ENCODE measurements around the gene EML3. TPM values are rescaled to one million over a fixed set of nuclear protein-coding genes. Genes with fewer than 3 reads are reported as not detected.

Gene EML3
- total RNA-seq, 5 donors from 2014 or later (not counting 1 experiment from before 2014, with no cell fraction given) = 160 to 372 (median 328) TPM

GRCh38 chr11:62580959-62581715, 31.4 kb downstream of the EML3 start:
- peaks cover 28% of the 10 kb centered on the region for H3K36me3 Mint-ChIP-seq

GRCh38 chr11:62579252-62579651, 33.3 kb downstream of the EML3 start:
- peaks cover 13 to 20% (median 15%) of the 10 kb centered on the region in 3 donors for H3K4me1 Mint-ChIP-seq
- no peak for DNase-seq
- H3K27me3 Mint-ChIP-seq = no peaks in the 10 kb centered on the region
- H3K9me3 Mint-ChIP-seq = no peaks in the 10 kb centered on the region
- Histone ChIP-seq H3K4me3 (ENCODE audit: control insufficient read depth in 1 of 2, extremely low read depth in 1 of 2, low read length in 1 of 2) (no peak overlapping the region), H3K36me3 (ENCODE audit: control insufficient read depth in 2 of 2, extremely low read depth in 1 of 2, insufficient read depth in 1 of 2, low read length in 1 of 2) (peaks cover 30 to 46% of the 10 kb centered on the region in 2 donors), H3K4me1 (ENCODE audit: control insufficient read depth in 1 of 2, extremely low read depth in 1 of 2, insufficient read depth in 2 of 2, low read length in 2 of 2) (peaks cover 6 to 13% of the 10 kb centered on the region in 2 experiments), H3K9me3 (no peaks in the 10 kb centered on the region), H3K27ac (ENCODE audit: low read length) (no peak overlapping the region), H3K27me3 (replicated peaks in 1 of 2; ENCODE audit: control insufficient read depth in 2 of 2, extremely low read depth in 1 of 2, insufficient read depth in 2 of 2, low read length in 1 of 2) (no peaks in the 10 kb centered on the region)
- peaks cover 28% of the 10 kb centered on the region for H3K36me3 Mint-ChIP-seq
- POLR2A ChIA-PET = interaction anchor here in 1 of 2 donors (0.6 to 0.8 kb wide), 2 partner anchors 13 to 64 kb away, joined by 4 read pairs; no protein-coding TSS in a partner anchor
- WGBS (ENCODE audit: insufficient coverage) = no CpG with 5 or more reads among the region's 2 CpGs
- ATAC-seq (replicated peaks in 1 of 4) = no peak
- H3K4me3 Mint-ChIP-seq = no peak overlapping the region
- CTCF ChIA-PET = no interaction called here
- no peak overlapping the region for H3K27ac Mint-ChIP-seq

More at GRCh38 chr11:62580959-62581715, 31.4 kb downstream of the EML3 start:
- no peak for DNase-seq
- H3K4me3 Mint-ChIP-seq = no peak overlapping the region
- H3K36me3 ChIP-seq (ENCODE audit: control insufficient read depth in 2 of 2, extremely low read depth in 1 of 2, insufficient read depth in 1 of 2, low read length in 1 of 2) = peaks cover 30 to 55% of the 10 kb centered on the region in 2 donors
- H3K4me1 ChIP-seq (ENCODE audit: control insufficient read depth in 1 of 2, extremely low read depth in 1 of 2, insufficient read depth in 2 of 2, low read length in 2 of 2) = peaks cover 0 to 3% of the 10 kb centered on the region in 2 experiments
- no peaks in the 10 kb centered on the region for H3K9me3 ChIP-seq
- no peaks in the 10 kb centered on the region for H3K9me3 Mint-ChIP-seq
- POLR2A ChIA-PET = no interaction called here
- WGBS (ENCODE audit: insufficient coverage) = 96% methylated on average over 14 of the region's 18 CpGs
- peaks cover 0 to 11% (median 6%) of the 10 kb centered on the region in 3 donors for H3K4me1 Mint-ChIP-seq
- H3K27me3 ChIP-seq (replicated peaks in 1 of 2; ENCODE audit: control insufficient read depth in 2 of 2, extremely low read depth in 1 of 2, insufficient read depth in 2 of 2, low read length in 1 of 2) = no peaks in the 10 kb centered on the region
- H3K27ac Mint-ChIP-seq = no peak overlapping the region
- no peak for ATAC-seq (replicated peaks in 1 of 4)
- CTCF ChIA-PET = interaction anchor here (0.6 kb wide), 2 partner anchors 164 to 194 kb away, joined by 3 to 5 read pairs; no protein-coding TSS in a partner anchor
- H3K27me3 Mint-ChIP-seq = no peaks in the 10 kb centered on the region
- H3K27ac ChIP-seq (ENCODE audit: low read length) = no peak overlapping the region
- H3K4me3 ChIP-seq (ENCODE audit: control insufficient read depth in 1 of 2, extremely low read depth in 1 of 2, low read length in 1 of 2) = no peak overlapping the region

- H3K27me3 ChIP-seq (replicated peaks in 1 of 2; ENCODE audit: control insufficient read depth in 2 of 2, extremely low read depth in 1 of 2, insufficient read depth in 2 of 2, low read length in 1 of 2) = no peaks in the 10 kb centered on the region
- Mint-ChIP-seq H3K27ac (no peak overlapping the region), H3K9me3 (no peaks in the 10 kb centered on the region), H3K27me3 (no peaks in the 10 kb centered on the region), H3K4me1 (peaks cover 16 to 24% (median 22%) of the 10 kb centered on the region in 3 donors), H3K4me3 (no peak overlapping the region), H3K36me3 (peaks cover 26% of the 10 kb centered on the region)
- ChIA-PET POLR2A (interaction anchor here in 1 of 2 donors (0.8 kb wide), 1 partner anchor 63 kb away, joined by 4 read pairs; no protein-coding TSS in a partner anchor), CTCF (no interaction called here)
- H3K4me1 ChIP-seq (ENCODE audit: control insufficient read depth in 1 of 2, extremely low read depth in 1 of 2, insufficient read depth in 2 of 2, low read length in 2 of 2) = peaks cover 6 to 15% of the 10 kb centered on the region in 2 experiments
- peaks cover 30 to 46% of the 10 kb centered on the region in 2 donors for H3K36me3 ChIP-seq (ENCODE audit: control insufficient read depth in 2 of 2, extremely low read depth in 1 of 2, insufficient read depth in 1 of 2, low read length in 1 of 2)
- H3K27ac ChIP-seq (ENCODE audit: low read length) = no peak overlapping the region
- no peak for DNase-seq
- no peaks in the 10 kb centered on the region for H3K9me3 ChIP-seq
- no peak for ATAC-seq (replicated peaks in 1 of 4)
- 97% methylated on average over 9 of the region's 11 CpGs for WGBS (ENCODE audit: insufficient coverage)
- no peak overlapping the region for H3K4me3 ChIP-seq (ENCODE audit: control insufficient read depth in 1 of 2, extremely low read depth in 1 of 2, low read length in 1 of 2)
Measured at GRCh38 chr11:62578541-62578940, 34.0 kb downstream of the EML3 start.

- no peaks in the 10 kb centered on the region for H3K9me3 ChIP-seq
Measured at GRCh38 chr11:62577046-62577714, 35.4 kb downstream of the EML3 start.

GRCh38 chr11:62575837-62576236, 36.7 kb downstream of the EML3 start:
- DNase-seq (no peak), ATAC-seq (replicated peaks in 1 of 4) (no peak)
- Histone ChIP-seq H3K4me3 (ENCODE audit: control insufficient read depth in 1 of 2, extremely low read depth in 1 of 2, low read length in 1 of 2) (no peak overlapping the region), H3K27me3 (replicated peaks in 1 of 2; ENCODE audit: control insufficient read depth in 2 of 2, extremely low read depth in 1 of 2, insufficient read depth in 2 of 2, low read length in 1 of 2) (no peaks in the 10 kb centered on the region), H3K4me1 (ENCODE audit: control insufficient read depth in 1 of 2, extremely low read depth in 1 of 2, insufficient read depth in 2 of 2, low read length in 2 of 2) (peaks cover 9 to 33% of the 10 kb centered on the region in 2 experiments), H3K9me3 (no peaks in the 10 kb centered on the region), H3K36me3 (ENCODE audit: control insufficient read depth in 2 of 2, extremely low read depth in 1 of 2, insufficient read depth in 1 of 2, low read length in 1 of 2) (peaks cover 28 to 53% of the 10 kb centered on the region in 2 donors), H3K27ac (ENCODE audit: low read length) (no peak overlapping the region)
- Mint-ChIP-seq H3K4me1 (peaks cover 43 to 46% (median 43%) of the 10 kb centered on the region in 3 donors), H3K36me3 (peaks cover 35% of the 10 kb centered on the region), H3K4me3 (peak overlapping the region; percentile 51 to 97 (median 95)), H3K9me3 (no peaks in the 10 kb centered on the region), H3K27me3 (no peaks in the 10 kb centered on the region), H3K27ac (peak overlapping the region; percentile 44 to 78)
- 98% methylated on average over 12 of the region's 14 CpGs for WGBS (ENCODE audit: insufficient coverage)
- POLR2A ChIA-PET = no interaction called here
- CTCF ChIA-PET = no interaction called here

More at GRCh38 chr11:62577046-62577714, 35.4 kb downstream of the EML3 start:
- Histone ChIP-seq H3K27ac (ENCODE audit: low read length) (no peak overlapping the region), H3K36me3 (ENCODE audit: control insufficient read depth in 2 of 2, extremely low read depth in 1 of 2, insufficient read depth in 1 of 2, low read length in 1 of 2) (peaks cover 30 to 48% of the 10 kb centered on the region in 2 donors), H3K4me3 (ENCODE audit: control insufficient read depth in 1 of 2, extremely low read depth in 1 of 2, low read length in 1 of 2) (no peak overlapping the region), H3K27me3 (replicated peaks in 1 of 2; ENCODE audit: control insufficient read depth in 2 of 2, extremely low read depth in 1 of 2, insufficient read depth in 2 of 2, low read length in 1 of 2) (no peaks in the 10 kb centered on the region), H3K4me1 (ENCODE audit: control insufficient read depth in 1 of 2, extremely low read depth in 1 of 2, insufficient read depth in 2 of 2, low read length in 2 of 2) (peaks cover 9 to 27% of the 10 kb centered on the region in 2 experiments)
- Mint-ChIP-seq H3K27me3 (no peaks in the 10 kb centered on the region), H3K9me3 (no peaks in the 10 kb centered on the region), H3K4me3 (no peak overlapping the region), H3K27ac (peak overlapping the region in 1 of 2 donors; percentile 39), H3K36me3 (peaks cover 29% of the 10 kb centered on the region), H3K4me1 (peaks cover 29 to 37% (median 33%) of the 10 kb centered on the region in 3 donors)
- WGBS (ENCODE audit: insufficient coverage) = 89% methylated on average over 6 of the region's 12 CpGs
- ChIA-PET CTCF (interaction anchor here in 1 of 2 donors (0.9 kb wide), 1 partner anchor 340 kb away, joined by 6 read pairs; no protein-coding TSS in a partner anchor), POLR2A (interaction anchor here in 1 of 2 donors (0.7 kb wide), 1 partner anchor 1018 kb away, joined by 6 read pairs; no protein-coding TSS in a partner anchor)
- ATAC-seq (replicated peaks in 1 of 4) (no peak), DNase-seq (no peak)

- H3K9me3 ChIP-seq = no peaks in the 10 kb centered on the region
- ChIA-PET CTCF (interaction anchor here in 1 of 2 donors (1.6 kb wide), 1 partner anchor 22 kb away, joined by 6 read pairs; no protein-coding TSS in a partner anchor), POLR2A (interaction anchor here in 1 of 2 donors (0.9 kb wide), 1 partner anchor 19 kb away, joined by 4 read pairs; no protein-coding TSS in a partner anchor)
- Mint-ChIP-seq H3K27me3 (no peaks in the 10 kb centered on the region), H3K27ac (peak overlapping the region; percentile 91 to 97), H3K9me3 (no peaks in the 10 kb centered on the region), H3K4me1 (peaks cover 47 to 50% (median 49%) of the 10 kb centered on the region in 3 donors), H3K4me3 (peak overlapping the region; percentile 95 to 97 (median 97)), H3K36me3 (peaks cover 38% of the 10 kb centered on the region)
- H3K36me3 ChIP-seq (ENCODE audit: control insufficient read depth in 2 of 2, extremely low read depth in 1 of 2, insufficient read depth in 1 of 2, low read length in 1 of 2) = peaks cover 23 to 58% of the 10 kb centered on the region in 2 donors
- H3K4me1 ChIP-seq (ENCODE audit: control insufficient read depth in 1 of 2, extremely low read depth in 1 of 2, insufficient read depth in 2 of 2, low read length in 2 of 2) = peaks cover 9 to 40% of the 10 kb centered on the region in 2 experiments
- WGBS (ENCODE audit: insufficient coverage) = 82% methylated on average over 16 of the region's 17 CpGs
- peak overlapping the region in 1 of 2 donors; percentile 80 for H3K4me3 ChIP-seq (ENCODE audit: control insufficient read depth in 1 of 2, extremely low read depth in 1 of 2, low read length in 1 of 2)
- no peaks in the 10 kb centered on the region for H3K27me3 ChIP-seq (replicated peaks in 1 of 2; ENCODE audit: control insufficient read depth in 2 of 2, extremely low read depth in 1 of 2, insufficient read depth in 2 of 2, low read length in 1 of 2)
- ATAC-seq (replicated peaks in 1 of 4) (no peak), DNase-seq (no peak)
- H3K27ac ChIP-seq (ENCODE audit: low read length) = no peak overlapping the region
Measured at GRCh38 chr11:62575156-62575555, 37.4 kb downstream of the EML3 start.
